ENCODE measurements around the gene KCNK2.

The KCNK2 gene

GRCh38 chr1:215201283-215201682, 118.7 kb downstream of the KCNK2 start:
- H3K27me3 ChIP-seq (ENCODE audit: insufficient read depth, low read length): no peaks in the 10 kb centered on the region
- H3K4me3 ChIP-seq (ENCODE audit: low read depth, low read length): no peak overlapping the region
- H3K27ac ChIP-seq (ENCODE audit: low read depth, low read length): no peak overlapping the region
- no peak overlapping the region for H3K14ac ChIP-seq (ENCODE audit: low read length)
- H3K4me2 ChIP-seq (ENCODE audit: low read length): no peak overlapping the region
- no peak overlapping the region for H4K12ac ChIP-seq (ENCODE audit: low read depth, low read length)
- DNase-seq: no peak
- H3K23ac ChIP-seq (ENCODE audit: low read length): no peak overlapping the region
- no peak overlapping the region for H2AK5ac ChIP-seq (ENCODE audit: low read length)
- H3K36me3 ChIP-seq (ENCODE audit: control insufficient read depth in 1 of 2, insufficient read depth in 2 of 2, low read length in 2 of 2): no peaks in the 10 kb centered on the region
- H3K9me3 ChIP-seq (ENCODE audit: insufficient read depth, low read depth, low read length): no peaks in the 10 kb centered on the region
- H4K91ac ChIP-seq (ENCODE audit: low read depth, low read length): no peak overlapping the region
- no peak overlapping the region for H3K9ac ChIP-seq (ENCODE audit: low read length)
- no peak overlapping the region for H2BK5ac ChIP-seq (ENCODE audit: low read depth, low read length, poor library complexity)
- no peak overlapping the region for H3K4ac ChIP-seq (ENCODE audit: low read depth, low read length)
- H3K79me1 ChIP-seq (ENCODE audit: low read length): no peaks in the 10 kb centered on the region
- H3K4me1 ChIP-seq (ENCODE audit: control insufficient read depth in 1 of 2, insufficient read depth in 2 of 2, low read length in 2 of 2): no peaks in the 10 kb centered on the region
- WGBS (ENCODE audit: extremely low coverage, insufficient coverage, insufficient read length): no CpG with 5 or more reads among the region's 2 CpGs
- no peak overlapping the region for H3K18ac ChIP-seq (ENCODE audit: low read length)
- no peaks in the 10 kb centered on the region for H3K79me2 ChIP-seq (ENCODE audit: control insufficient read depth, insufficient read depth, low read length, poor library complexity)
- H4K8ac ChIP-seq (ENCODE audit: low read depth, low read length): no peak overlapping the region
- no peak overlapping the region for H2AFZ ChIP-seq (ENCODE audit: insufficient read depth, low read length, poor library complexity)
- H2BK120ac ChIP-seq (ENCODE audit: insufficient read depth, low read length, poor library complexity): no peak overlapping the region
- no peak overlapping the region for H2BK12ac ChIP-seq (ENCODE audit: low read length)

- Histone ChIP-seq H3K14ac (ENCODE audit: low read length) (no peak overlapping the region), H3K27me3 (ENCODE audit: insufficient read depth, low read length) (no peaks in the 10 kb centered on the region), H4K8ac (ENCODE audit: low read depth, low read length) (no peak overlapping the region), H3K18ac (ENCODE audit: low read length) (no peak overlapping the region), H3K79me2 (ENCODE audit: control insufficient read depth, insufficient read depth, low read length, poor library complexity) (no peaks in the 10 kb centered on the region), H3K27ac (ENCODE audit: low read depth, low read length) (no peak overlapping the region), H3K23ac (ENCODE audit: low read length) (no peak overlapping the region), H2BK120ac (ENCODE audit: insufficient read depth, low read length, poor library complexity) (no peak overlapping the region), H3K4me3 (ENCODE audit: low read depth, low read length) (no peak overlapping the region), H3K4ac (ENCODE audit: low read depth, low read length) (no peak overlapping the region), H3K36me3 (ENCODE audit: control insufficient read depth in 1 of 2, insufficient read depth in 2 of 2, low read length in 2 of 2) (no peaks in the 10 kb centered on the region), H3K4me1 (ENCODE audit: control insufficient read depth in 1 of 2, insufficient read depth in 2 of 2, low read length in 2 of 2) (no peaks in the 10 kb centered on the region), H3K4me2 (ENCODE audit: low read length) (no peak overlapping the region), H3K79me1 (ENCODE audit: low read length) (no peaks in the 10 kb centered on the region), H2AFZ (ENCODE audit: insufficient read depth, low read length, poor library complexity) (no peak overlapping the region), H2AK5ac (ENCODE audit: low read length) (no peak overlapping the region), H2BK5ac (ENCODE audit: low read depth, low read length, poor library complexity) (no peak overlapping the region), H4K91ac (ENCODE audit: low read depth, low read length) (no peak overlapping the region), H2BK12ac (ENCODE audit: low read length) (no peak overlapping the region), H3K9me3 (ENCODE audit: insufficient read depth, low read depth, low read length) (no peaks in the 10 kb centered on the region), H3K9ac (ENCODE audit: low read length) (no peak overlapping the region), H4K12ac (ENCODE audit: low read depth, low read length) (no peak overlapping the region)
- WGBS (ENCODE audit: extremely low coverage, insufficient coverage, insufficient read length): no CpG with 5 or more reads among the region's 2 CpGs
- no peak for DNase-seq
These were observed 120.3 kb downstream of the KCNK2 start for GRCh38 chr1:215202868-215203267.

GRCh38 chr1:215210167-215210566, 127.6 kb downstream of the KCNK2 start:
- Histone ChIP-seq H2BK5ac (ENCODE audit: low read depth, low read length, poor library complexity) (no peak overlapping the region), H2AFZ (ENCODE audit: insufficient read depth, low read length, poor library complexity) (no peak overlapping the region), H3K27me3 (ENCODE audit: insufficient read depth, low read length) (no peaks in the 10 kb centered on the region), H3K4me3 (ENCODE audit: low read depth, low read length) (no peak overlapping the region), H3K23ac (ENCODE audit: low read length) (no peak overlapping the region), H4K12ac (ENCODE audit: low read depth, low read length) (no peak overlapping the region), H2BK12ac (ENCODE audit: low read length) (no peak overlapping the region), H3K18ac (ENCODE audit: low read length) (no peak overlapping the region), H3K4me2 (ENCODE audit: low read length) (no peak overlapping the region), H4K91ac (ENCODE audit: low read depth, low read length) (no peak overlapping the region), H3K79me2 (ENCODE audit: control insufficient read depth, insufficient read depth, low read length, poor library complexity) (no peaks in the 10 kb centered on the region), H3K9me3 (ENCODE audit: insufficient read depth, low read depth, low read length) (no peaks in the 10 kb centered on the region), H3K14ac (ENCODE audit: low read length) (no peak overlapping the region), H2AK5ac (ENCODE audit: low read length) (no peak overlapping the region), H4K8ac (ENCODE audit: low read depth, low read length) (no peak overlapping the region), H3K79me1 (ENCODE audit: low read length) (no peaks in the 10 kb centered on the region), H3K4ac (ENCODE audit: low read depth, low read length) (no peak overlapping the region), H3K4me1 (ENCODE audit: control insufficient read depth in 1 of 2, insufficient read depth in 2 of 2, low read length in 2 of 2) (no peaks in the 10 kb centered on the region), H3K27ac (ENCODE audit: low read depth, low read length) (no peak overlapping the region), H3K36me3 (ENCODE audit: control insufficient read depth in 1 of 2, insufficient read depth in 2 of 2, low read length in 2 of 2) (no peaks in the 10 kb centered on the region), H2BK120ac (ENCODE audit: insufficient read depth, low read length, poor library complexity) (no peak overlapping the region), H3K9ac (ENCODE audit: low read length) (no peak overlapping the region)
- DNase-seq: no peak

- H3K27ac ChIP-seq (ENCODE audit: low read depth, low read length): no peak overlapping the region
- H2BK5ac ChIP-seq (ENCODE audit: low read depth, low read length, poor library complexity): no peak overlapping the region
These were observed 133.3 kb downstream of the KCNK2 start for GRCh38 chr1:215215846-215216245.

GRCh38 chr1:215219372-215219771, 136.8 kb downstream of the KCNK2 start:
- no peaks in the 10 kb centered on the region for H3K36me3 ChIP-seq (ENCODE audit: control insufficient read depth in 1 of 2, insufficient read depth in 2 of 2, low read length in 2 of 2)
- no peak overlapping the region for H3K18ac ChIP-seq (ENCODE audit: low read length)
- H3K4me1 ChIP-seq (ENCODE audit: control insufficient read depth in 1 of 2, insufficient read depth in 2 of 2, low read length in 2 of 2): no peaks in the 10 kb centered on the region
- H3K27me3 ChIP-seq (ENCODE audit: insufficient read depth, low read length): no peaks in the 10 kb centered on the region
- peaks cover 1% of the 10 kb centered on the region for H3K9me3 ChIP-seq (ENCODE audit: insufficient read depth, low read depth, low read length)
- H3K79me2 ChIP-seq (ENCODE audit: control insufficient read depth, insufficient read depth, low read length, poor library complexity): no peaks in the 10 kb centered on the region
- no peak overlapping the region for H3K27ac ChIP-seq (ENCODE audit: low read depth, low read length)
- H2AK5ac ChIP-seq (ENCODE audit: low read length): no peak overlapping the region
- H3K4me2 ChIP-seq (ENCODE audit: low read length): no peak overlapping the region
- no peak overlapping the region for H2AFZ ChIP-seq (ENCODE audit: insufficient read depth, low read length, poor library complexity)
- no peak overlapping the region for H4K12ac ChIP-seq (ENCODE audit: low read depth, low read length)
- no peak overlapping the region for H3K14ac ChIP-seq (ENCODE audit: low read length)
- H3K23ac ChIP-seq (ENCODE audit: low read length): no peak overlapping the region
- no peak overlapping the region for H2BK5ac ChIP-seq (ENCODE audit: low read depth, low read length, poor library complexity)
- DNase-seq: no peak
- no peak overlapping the region for H4K8ac ChIP-seq (ENCODE audit: low read depth, low read length)
- no peak overlapping the region for H4K91ac ChIP-seq (ENCODE audit: low read depth, low read length)
- no peak overlapping the region for H2BK120ac ChIP-seq (ENCODE audit: insufficient read depth, low read length, poor library complexity)
- no peak overlapping the region for H3K4me3 ChIP-seq (ENCODE audit: low read depth, low read length)
- H2BK12ac ChIP-seq (ENCODE audit: low read length): no peak overlapping the region
- no peak overlapping the region for H3K4ac ChIP-seq (ENCODE audit: low read depth, low read length)
- H3K79me1 ChIP-seq (ENCODE audit: low read length): no peaks in the 10 kb centered on the region
- no peak overlapping the region for H3K9ac ChIP-seq (ENCODE audit: low read length)

More at GRCh38 chr1:215215846-215216245, 133.3 kb downstream of the KCNK2 start:
- Histone ChIP-seq H4K12ac (ENCODE audit: low read depth, low read length) (no peak overlapping the region), H3K4me2 (ENCODE audit: low read length) (no peak overlapping the region), H3K23ac (ENCODE audit: low read length) (no peak overlapping the region), H3K18ac (ENCODE audit: low read length) (no peak overlapping the region), H2AFZ (ENCODE audit: insufficient read depth, low read length, poor library complexity) (no peak overlapping the region), H3K79me2 (ENCODE audit: control insufficient read depth, insufficient read depth, low read length, poor library complexity) (no peaks in the 10 kb centered on the region), H3K4ac (ENCODE audit: low read depth, low read length) (no peak overlapping the region), H3K36me3 (ENCODE audit: control insufficient read depth in 1 of 2, insufficient read depth in 2 of 2, low read length in 2 of 2) (no peaks in the 10 kb centered on the region), H3K27me3 (ENCODE audit: insufficient read depth, low read length) (no peaks in the 10 kb centered on the region), H2AK5ac (ENCODE audit: low read length) (no peak overlapping the region), H3K14ac (ENCODE audit: low read length) (no peak overlapping the region), H3K9ac (ENCODE audit: low read length) (no peak overlapping the region), H2BK120ac (ENCODE audit: insufficient read depth, low read length, poor library complexity) (no peak overlapping the region), H2BK12ac (ENCODE audit: low read length) (no peak overlapping the region), H4K8ac (ENCODE audit: low read depth, low read length) (no peak overlapping the region), H4K91ac (ENCODE audit: low read depth, low read length) (no peak overlapping the region), H3K79me1 (ENCODE audit: low read length) (no peaks in the 10 kb centered on the region), H3K4me3 (ENCODE audit: low read depth, low read length) (no peak overlapping the region), H3K9me3 (ENCODE audit: insufficient read depth, low read depth, low read length) (peaks cover 1% of the 10 kb centered on the region), H3K4me1 (ENCODE audit: control insufficient read depth in 1 of 2, insufficient read depth in 2 of 2, low read length in 2 of 2) (no peaks in the 10 kb centered on the region)
- no CpG with 5 or more reads among the region's 1 CpG for WGBS (ENCODE audit: extremely low coverage, insufficient coverage, insufficient read length)
- no peak for DNase-seq

All from trophoblast cell (in vitro differentiated cells and primary cell).